CD4-positive, CD25-positive, alpha-beta regulatory T cell (primary cell): Measurements from ENCODE around the gene PTP4A2. TPM values are rescaled to one million over a fixed set of nuclear protein-coding genes. Genes with fewer than 3 reads are reported as not detected.
A peak's percentile ranks its signal among the peaks of the same experiment; 100 is the strongest.

ENCODE experiments used
- ATAC-seq, 2 donors: fragments of 150-1000 bp; cut with Tn5 transposase; one replicate each; pipeline ENCODE4 v1.10.0; 2021; ENCODE audit warnings: low read depth in 2 of 2, moderate number of reproducible peaks in 2 of 2, moderate library complexity in 1 of 2
- DNase-seq, 3 donors: peaks; one replicate each; pipeline versions ENCODE4 v3.0.0 to v3.0.0-alpha.2; 2012 to 2022; ENCODE audit warnings: mixed read lengths in 1 of 3
- H3K27ac ChIP-seq: one replicate; pipeline ENCODE4 v1.7.0; 2013; ENCODE audit warnings: mild to moderate bottlenecking, low read length; ENCODE audit not compliant: insufficient read depth, poor library complexity, severe bottlenecking
- H3K27me3 ChIP-seq: one replicate; pipeline ENCODE4 v1.7.0; 2013; ENCODE audit warnings: low read length; ENCODE audit not compliant: control insufficient read depth, insufficient read depth
- H3K36me3 ChIP-seq: one replicate; pipeline ENCODE4 v1.7.0; 2013; ENCODE audit warnings: mild to moderate bottlenecking, low read length, moderate library complexity; ENCODE audit not compliant: control insufficient read depth, insufficient read depth
- H3K4me1 ChIP-seq: 2 replicates; pipeline ENCODE4 v1.7.0; 2013; ENCODE audit warnings: mild to moderate bottlenecking, low read length; ENCODE audit not compliant: insufficient read depth, control insufficient read depth, poor library complexity, severe bottlenecking
- H3K4me3 ChIP-seq: one replicate; pipeline ENCODE4 v1.7.0; 2013; ENCODE audit warnings: low read depth, mild to moderate bottlenecking, low read length, moderate library complexity
- H3K9me3 ChIP-seq, 2 experiments: 1 replicate in 1 of 2; 2 replicates in 1 of 2; pipeline ENCODE4 v1.7.0; 2013; ENCODE audit warnings: low read length in 2 of 2, mild to moderate bottlenecking in 1 of 2, moderate library complexity in 1 of 2; ENCODE audit not compliant: control insufficient read depth in 2 of 2
- H3K27ac Mint-ChIP-seq, 3 donors: one replicate each; pipeline ENCODE4 v1.8.0; 2020 to 2022; ENCODE audit warnings: mild to moderate bottlenecking in 3 of 3, mixed read lengths in 3 of 3, moderate library complexity in 2 of 3
- H3K27me3 Mint-ChIP-seq: one replicate; pipeline ENCODE4 v1.8.0; 2022; ENCODE audit warnings: mild to moderate bottlenecking, mixed read lengths
- H3K36me3 Mint-ChIP-seq: one replicate; pipeline ENCODE4 v1.8.0; 2020; ENCODE audit warnings: mixed read lengths
- H3K4me1 Mint-ChIP-seq, 4 donors: one replicate each; pipeline ENCODE4 v1.8.0; 2020 to 2022; ENCODE audit warnings: mixed read lengths in 4 of 4, mild to moderate bottlenecking in 1 of 4
- H3K4me3 Mint-ChIP-seq, 4 donors: one replicate each; pipeline ENCODE4 v1.8.0; 2020 to 2022; ENCODE audit warnings: mild to moderate bottlenecking in 4 of 4, mixed read lengths in 4 of 4, moderate library complexity in 3 of 4
- H3K9me3 Mint-ChIP-seq, 7 donors: one replicate each; pipeline ENCODE4 v1.8.0; 2020 to 2022; ENCODE audit warnings: mixed read lengths in 7 of 7, mild to moderate bottlenecking in 3 of 7, moderate library complexity in 2 of 7
- polyA plus RNA-seq, 4 donors: library from polyadenylated mRNA; unstranded; fragments of 300-500 nt; fragmentation: Illumina TruSeq; gene quantifications; one replicate each; pipeline ENCODE4 v1.2.3, GENCODE V29; 2021
- total RNA-seq: library from RNA; stranded (reverse); gene quantifications from one replicate; pipeline ENCODE4 v1.2.3, GENCODE V29; 2022

The PTP4A2 gene
- total and polyA plus RNA-seq, 5 donors from 2014 or later, result 288 to 597 (median 364) TPM

DNA sequence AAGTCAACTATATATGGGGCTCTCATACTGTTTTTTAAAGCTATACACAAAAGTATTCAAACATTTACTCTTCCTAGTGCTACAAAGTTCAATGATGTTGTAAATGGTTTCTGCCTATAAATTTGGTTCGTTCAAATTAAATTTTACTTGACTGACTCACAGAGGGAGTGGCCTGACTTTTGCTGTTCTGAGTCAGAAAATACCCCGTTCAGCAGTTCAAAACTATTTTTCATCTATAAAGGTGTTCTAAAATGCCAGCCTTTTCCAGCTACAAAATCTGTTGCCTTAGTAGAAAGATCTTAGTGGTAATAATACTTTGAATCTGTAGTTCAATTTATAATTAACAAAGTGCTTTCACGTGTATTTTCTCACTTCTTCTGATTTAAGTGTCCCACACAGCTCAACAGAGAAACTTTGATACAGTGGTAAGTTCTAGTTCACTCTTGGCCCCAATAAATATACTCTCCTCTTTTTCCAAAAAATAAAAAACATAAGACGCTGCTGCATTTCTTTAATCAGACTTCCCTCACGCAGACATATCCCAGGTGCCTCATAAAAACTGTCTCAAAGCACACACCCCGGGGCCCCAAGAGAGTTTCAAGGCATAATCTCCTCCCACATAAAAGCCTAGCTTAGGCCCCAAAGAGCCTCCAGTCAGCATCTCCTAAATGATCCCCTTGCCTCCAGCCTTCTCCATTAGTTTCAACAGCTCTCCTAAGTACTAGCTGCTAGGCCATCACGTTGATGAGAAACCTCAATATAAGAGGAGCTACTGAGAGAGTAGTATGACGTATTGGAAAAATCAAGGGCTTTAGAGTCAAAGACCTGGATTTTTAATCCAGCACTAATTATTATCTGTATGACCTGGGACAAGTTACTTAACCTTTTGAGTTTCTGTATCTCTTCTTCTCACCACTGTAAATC is 3.2 kb downstream of the PTP4A2 start:
- peaks cover 46 to 87% (median 62%) of the 10 kb centered on the region in 4 donors for H3K4me1 Mint-ChIP-seq

GRCh38 chr1:31932491-31933316 is 5.5 kb downstream of the PTP4A2 start:
- ATAC-seq, result no peak
- H3K27me3 ChIP-seq, result no peaks in the 10 kb centered on the region
- peak overlapping the region; percentile 94 to 99 (median 99) for H3K4me3 Mint-ChIP-seq
- no peaks in the 10 kb centered on the region for H3K36me3 ChIP-seq
- DNase-seq, result no peak
- peak overlapping the region; percentile 66 for H3K27ac ChIP-seq
- no peaks in the 10 kb centered on the region for H3K27me3 Mint-ChIP-seq
- peak overlapping the region; percentile 81 for H3K4me3 ChIP-seq
- H3K4me1 Mint-ChIP-seq, result peaks cover 53 to 91% (median 65%) of the 10 kb centered on the region in 4 donors
- H3K27ac Mint-ChIP-seq, result peak overlapping the region; percentile 89 to 96 (median 92)
- H3K9me3 ChIP-seq, result no peaks in the 10 kb centered on the region
- no peaks in the 10 kb centered on the region for H3K9me3 Mint-ChIP-seq
- H3K36me3 Mint-ChIP-seq, result peaks cover 4% of the 10 kb centered on the region
- H3K4me1 ChIP-seq, result peaks cover 86% of the 10 kb centered on the region

More for the DNA sequence above, 3.2 kb downstream of the PTP4A2 start:
- ATAC-seq (peak in 1 of 2 donors; percentile 8), DNase-seq (peak in 2 of 3 donors; percentile 28 to 72)
- H3K4me3 ChIP-seq, result peak overlapping the region; percentile 95
- H3K4me1 ChIP-seq, result peaks cover 87% of the 10 kb centered on the region
- H3K27me3 Mint-ChIP-seq, result no peaks in the 10 kb centered on the region
- H3K36me3 ChIP-seq, result no peaks in the 10 kb centered on the region
- peaks cover 4% of the 10 kb centered on the region for H3K36me3 Mint-ChIP-seq
- H3K9me3 ChIP-seq, result no peaks in the 10 kb centered on the region
- H3K27ac ChIP-seq, result peak overlapping the region; percentile 86
- H3K27me3 ChIP-seq, result no peaks in the 10 kb centered on the region
- H3K4me3 Mint-ChIP-seq, result peak overlapping the region; percentile 94 to 99 (median 99)
- H3K27ac Mint-ChIP-seq, result peak overlapping the region; percentile 89 to 96 (median 92)
- no peaks in the 10 kb centered on the region for H3K9me3 Mint-ChIP-seq

DNA sequence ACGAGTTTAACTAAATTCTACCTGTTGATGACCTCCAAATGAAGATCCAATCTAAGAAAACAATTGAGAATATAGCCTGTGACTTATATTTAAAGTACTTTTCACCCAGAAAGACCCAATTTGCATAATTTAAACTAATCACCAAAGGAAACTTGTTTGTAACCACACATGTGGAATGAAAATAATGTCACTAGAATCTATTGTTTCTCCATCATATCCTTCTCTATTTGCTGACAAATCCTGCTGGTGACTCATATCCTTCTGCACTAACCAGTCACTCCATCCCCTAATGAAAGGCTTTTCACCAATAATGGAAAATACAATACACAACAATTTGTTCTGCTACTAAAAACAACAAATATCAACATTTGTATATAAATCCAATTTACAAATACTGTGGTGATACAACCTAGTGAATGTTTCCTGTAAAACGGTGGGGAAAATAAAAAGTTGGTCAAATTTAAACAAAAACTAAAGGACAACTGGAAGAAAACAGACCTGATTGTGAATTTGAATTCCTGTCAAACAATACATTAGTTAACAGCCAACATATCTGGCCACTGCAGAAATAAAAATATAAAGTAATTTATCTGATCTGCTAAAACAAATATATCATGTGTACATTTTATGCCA is 6.5 kb downstream of the PTP4A2 start:
- Histone ChIP-seq H3K4me1 (peaks cover 90% of the 10 kb centered on the region), H3K4me3 (peak overlapping the region; percentile 81), H3K27ac (peak overlapping the region; percentile 66), H3K36me3 (no peaks in the 10 kb centered on the region), H3K27me3 (no peaks in the 10 kb centered on the region), H3K9me3 (no peaks in the 10 kb centered on the region)
- no peaks in the 10 kb centered on the region for H3K27me3 Mint-ChIP-seq
- peak overlapping the region; percentile 89 to 96 (median 92) for H3K27ac Mint-ChIP-seq
- H3K4me1 Mint-ChIP-seq, result peaks cover 56 to 95% (median 75%) of the 10 kb centered on the region in 4 donors
- peaks cover 4% of the 10 kb centered on the region for H3K36me3 Mint-ChIP-seq
- ATAC-seq (no peak), DNase-seq (no peak)
- H3K9me3 Mint-ChIP-seq, result no peaks in the 10 kb centered on the region
- H3K4me3 Mint-ChIP-seq, result peak overlapping the region; percentile 90 to 99 (median 99)

- Histone ChIP-seq H3K9me3 (no peaks in the 10 kb centered on the region), H3K27me3 (no peaks in the 10 kb centered on the region), H3K27ac (peak overlapping the region; percentile 66), H3K36me3 (no peaks in the 10 kb centered on the region), H3K4me1 (peaks cover 87% of the 10 kb centered on the region), H3K4me3 (peak overlapping the region; percentile 81)
- H3K27me3 Mint-ChIP-seq, result no peaks in the 10 kb centered on the region
- peaks cover 4% of the 10 kb centered on the region for H3K36me3 Mint-ChIP-seq
- no peak for ATAC-seq
- H3K4me3 Mint-ChIP-seq, result peak overlapping the region; percentile 74 to 99 (median 94)
- peaks cover 58 to 95% (median 79%) of the 10 kb centered on the region in 4 donors for H3K4me1 Mint-ChIP-seq
- DNase-seq, result no peak
- H3K27ac Mint-ChIP-seq, result peak overlapping the region; percentile 89 to 96 (median 92)
- H3K9me3 Mint-ChIP-seq, result no peaks in the 10 kb centered on the region
These were observed 7.2 kb downstream of the PTP4A2 start for GRCh38 chr1:31930836-31931592.

- no peaks in the 10 kb centered on the region for H3K27me3 Mint-ChIP-seq
- peaks cover 85% of the 10 kb centered on the region for H3K4me1 ChIP-seq
- H3K36me3 Mint-ChIP-seq, result no peaks in the 10 kb centered on the region
- no peak for DNase-seq
- peaks cover 64 to 90% (median 76%) of the 10 kb centered on the region in 4 donors for H3K4me1 Mint-ChIP-seq
- peak overlapping the region; percentile 50 to 99 (median 82) for H3K4me3 Mint-ChIP-seq
- H3K27me3 ChIP-seq, result no peaks in the 10 kb centered on the region
- H3K9me3 Mint-ChIP-seq, result no peaks in the 10 kb centered on the region
- H3K27ac ChIP-seq, result peak overlapping the region; percentile 66
- no peak for ATAC-seq
- H3K27ac Mint-ChIP-seq, result peak overlapping the region; percentile 55 to 75 (median 61)
- peak overlapping the region; percentile 76 for H3K4me3 ChIP-seq
- H3K36me3 ChIP-seq, result no peaks in the 10 kb centered on the region
- no peaks in the 10 kb centered on the region for H3K9me3 ChIP-seq
These were observed 10.5 kb downstream of the PTP4A2 start for GRCh38 chr1:31927661-31927980.

DNA sequence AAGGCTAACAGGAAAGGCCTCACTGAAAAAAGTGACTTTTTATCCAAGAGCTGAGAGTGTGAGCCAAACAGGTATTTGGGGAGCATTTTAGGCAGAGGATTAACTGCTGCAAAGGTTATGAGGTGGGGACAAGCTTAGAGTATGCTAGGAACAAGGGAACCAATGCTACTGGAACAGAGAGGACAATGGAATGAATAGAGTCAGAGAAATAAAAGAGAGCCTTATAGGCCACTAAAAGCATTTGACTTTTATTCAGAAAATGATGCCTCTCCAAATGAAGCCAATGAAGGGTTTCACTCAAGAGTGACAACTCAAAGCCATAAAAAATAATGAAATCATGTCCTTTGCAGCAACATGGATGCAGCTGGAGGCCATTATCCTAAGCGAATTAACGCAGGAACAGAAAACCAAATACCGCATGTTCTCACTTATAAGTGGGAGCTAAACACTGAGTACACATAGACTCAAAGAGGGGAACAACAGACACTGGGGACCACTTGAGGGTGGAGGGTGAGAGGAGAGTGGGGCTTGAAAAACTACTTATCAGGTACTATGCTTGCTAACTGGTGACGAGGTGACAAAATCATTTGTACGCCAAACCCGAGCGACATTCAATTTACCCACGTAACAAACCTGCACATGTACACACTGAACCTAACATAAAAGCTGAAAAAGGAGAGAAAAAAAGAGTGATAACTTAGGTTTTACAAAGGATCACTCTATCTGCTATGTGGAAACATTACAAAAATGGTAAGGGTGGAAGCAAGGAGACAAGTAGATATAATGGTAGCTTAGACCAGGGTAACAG is 11.1 kb downstream of the PTP4A2 start:
- peak overlapping the region; percentile 50 to 99 (median 82) for H3K4me3 Mint-ChIP-seq
- Histone ChIP-seq H3K9me3 (no peaks in the 10 kb centered on the region), H3K36me3 (no peaks in the 10 kb centered on the region), H3K27ac (peak overlapping the region; percentile 66), H3K4me1 (peaks cover 86% of the 10 kb centered on the region), H3K27me3 (no peaks in the 10 kb centered on the region), H3K4me3 (peak overlapping the region; percentile 76)
- DNase-seq (no peak), ATAC-seq (no peak)
- H3K27ac Mint-ChIP-seq, result peak overlapping the region; percentile 55 to 75 (median 61)
- no peaks in the 10 kb centered on the region for H3K9me3 Mint-ChIP-seq
- H3K36me3 Mint-ChIP-seq, result no peaks in the 10 kb centered on the region
- no peaks in the 10 kb centered on the region for H3K27me3 Mint-ChIP-seq
- H3K4me1 Mint-ChIP-seq, result peaks cover 59 to 90% (median 74%) of the 10 kb centered on the region in 4 donors
